DND-41 (cell line): ENCODE data around the gene DVL1.

Experiments used
- ATAC-seq: fragments of 200-7000 bp; cut with Tn5 transposase; 3 replicates; pipeline ENCODE4 v1.9.1; 2021; ENCODE audit warnings: low read depth; ENCODE audit not compliant: insufficient read depth
- DNase-seq: peaks from one replicate; pipeline ENCODE4 v3.0.0-alpha.2; 2020
- H2AFZ ChIP-seq: 2 replicates; pipeline ENCODE4 v1.6.0; 2012; ENCODE audit warnings: low read depth, low read length
- H3K27ac ChIP-seq: 2 replicates; pipeline ENCODE4 v1.5.1; 2012; ENCODE audit warnings: low read length, inconsistent platforms
- H3K27me3 ChIP-seq: fragments of 200-600 bp; sonication (generic); 2 replicates; pipeline ENCODE4 v1.6.0; 2012; ENCODE audit warnings: low read length, mild to moderate bottlenecking, inconsistent platforms; ENCODE audit not compliant: insufficient read depth, poor library complexity
- H3K36me3 ChIP-seq: 2 replicates; pipeline ENCODE4 v1.5.1; 2012; ENCODE audit warnings: low read length, inconsistent platforms; ENCODE audit not compliant: insufficient read depth
- H3K4me1 ChIP-seq: 2 replicates; pipeline ENCODE4 v1.5.1; 2012; ENCODE audit warnings: mild to moderate bottlenecking, low read length; ENCODE audit not compliant: insufficient read depth
- H3K4me2 ChIP-seq: 2 replicates; pipeline ENCODE4 v1.6.0; 2012; ENCODE audit warnings: mild to moderate bottlenecking, moderate library complexity, low read length, inconsistent platforms; ENCODE audit not compliant: insufficient read depth
- H3K4me3 ChIP-seq, 2 experiments: fragments of 200-600 bp in 1 of 2; shearing (Covaris generic) in 1 of 2; 2 replicates each; pipeline ENCODE4 v1.5.1; 2012 to 2016; ENCODE audit warnings: inconsistent platforms in 2 of 2, low read length in 2 of 2, mild to moderate bottlenecking in 2 of 2, low read depth in 1 of 2, moderate library complexity in 1 of 2
- H3K79me2 ChIP-seq: 2 replicates; pipeline ENCODE4 v1.6.0; 2012; ENCODE audit warnings: low read length, inconsistent platforms; ENCODE audit not compliant: insufficient read depth
- H3K9ac ChIP-seq: 2 replicates; pipeline ENCODE4 v1.6.0; 2012; ENCODE audit warnings: low read depth, mild to moderate bottlenecking, inconsistent platforms, low read length, moderate library complexity
- H3K9me3 ChIP-seq: 2 replicates; pipeline ENCODE4 v1.5.1; 2012; ENCODE audit warnings: low read length, moderate library complexity, mild to moderate bottlenecking, inconsistent platforms; ENCODE audit not compliant: insufficient read depth, severe bottlenecking
- H4K20me1 ChIP-seq: 2 replicates; pipeline ENCODE4 v1.6.0; 2012; ENCODE audit warnings: low read length; ENCODE audit not compliant: insufficient read depth
- CTCF ChIP-seq: IDR thresholded peaks from 2 replicates; pipeline ENCODE4 v1.5.1; 2012; ENCODE audit warnings: borderline replicate concordance, low read length, moderate library complexity, mild to moderate bottlenecking; ENCODE audit not compliant: poor library complexity, severe bottlenecking; ENCODE audit errors: extremely low read depth
- EZH2 ChIP-seq: IDR thresholded peaks from 3 replicates; pipeline ENCODE4 v1.6.1; 2012; ENCODE audit warnings: borderline replicate concordance, low read depth, mild to moderate bottlenecking, moderate library complexity, low read length, inconsistent platforms; ENCODE audit not compliant: severe bottlenecking

DVL1 gene

GRCh38 chr1:1302006-1302430 is 47.2 kb downstream of the DVL1 start:
- peak; percentile 28 for DNase-seq
- H4K20me1 ChIP-seq: peaks cover 69% of the 10 kb centered on the region

GRCh38 chr1:1300352-1300739 is 48.9 kb downstream of the DVL1 start:
- no peak overlapping the region for H3K4me2 ChIP-seq
- peaks cover 13% of the 10 kb centered on the region; the same call in 1 of the 2 replicates for H3K36me3 ChIP-seq
- peaks cover 6% of the 10 kb centered on the region for H3K4me1 ChIP-seq
- no peak overlapping the region for H3K4me3 ChIP-seq
- TF ChIP-seq EZH2: no peak
- TF ChIP-seq CTCF: no peak
- H3K27ac ChIP-seq: no peak overlapping the region
- H3K9me3 ChIP-seq: no peaks in the 10 kb centered on the region
- H3K79me2 ChIP-seq: peaks cover 17% of the 10 kb centered on the region
- no peak overlapping the region for H2AFZ ChIP-seq
- H4K20me1 ChIP-seq: peaks cover 60% of the 10 kb centered on the region
- no peak overlapping the region for H3K9ac ChIP-seq
- DNase-seq (no peak), ATAC-seq (no peak)
- H3K27me3 ChIP-seq: no peaks in the 10 kb centered on the region

More at GRCh38 chr1:1302006-1302430, 47.2 kb downstream of the DVL1 start:
- no peaks in the 10 kb centered on the region for H3K27me3 ChIP-seq
- peaks cover 23% of the 10 kb centered on the region for H3K4me1 ChIP-seq
- H3K9me3 ChIP-seq: no peaks in the 10 kb centered on the region
- TF ChIP-seq CTCF (peak; percentile 64), EZH2 (no peak)
- no peak overlapping the region for H3K9ac ChIP-seq
- H3K36me3 ChIP-seq: peaks cover 8% of the 10 kb centered on the region; the same call in 1 of the 2 replicates
- peaks cover 33% of the 10 kb centered on the region for H3K79me2 ChIP-seq
- no peak overlapping the region for H3K4me2 ChIP-seq
- no peak overlapping the region for H3K4me3 ChIP-seq
- H2AFZ ChIP-seq: no peak overlapping the region
- no peak for ATAC-seq
- H3K27ac ChIP-seq: no peak overlapping the region

- H3K36me3 ChIP-seq: peaks cover 16% of the 10 kb centered on the region; the same call in 1 of the 2 replicates
- no peaks in the 10 kb centered on the region for H3K27me3 ChIP-seq
- H3K27ac ChIP-seq: no peak overlapping the region
- no peak overlapping the region for H2AFZ ChIP-seq
- H3K4me2 ChIP-seq: no peak overlapping the region
- H3K9ac ChIP-seq: no peak overlapping the region
- ATAC-seq (peak; percentile 56; the same call in 2 of the 3 replicates), DNase-seq (no peak)
- H3K9me3 ChIP-seq: no peaks in the 10 kb centered on the region
- peaks cover 55% of the 10 kb centered on the region for H4K20me1 ChIP-seq
- no peak overlapping the region for H3K4me3 ChIP-seq
- 0 out of 2 replicates have a peak, but pooled peaks cover 1% of the 10 kb centered on the region for H3K4me1 ChIP-seq
- H3K79me2 ChIP-seq: peaks cover 11% of the 10 kb centered on the region
- TF ChIP-seq CTCF: peak; percentile 52
- no peak for TF ChIP-seq EZH2
Measured at GRCh38 chr1:1299686-1300351, 49.4 kb downstream of the DVL1 start.
